GM19238 (cell line): ENCODE results near the gene RNF111.
"Not testable (repeated sequence)": the region's sequence is repeated elsewhere in the genome, so short reads cannot be mapped to it uniquely, and the experiment has no call there.

ENCODE experiments used
- DNase-seq: peaks from one replicate; pipeline ENCODE4 v3.0.0; 2011; ENCODE audit warnings: low spot score; ENCODE audit not compliant: insufficient read length

RNF111 gene

DNA sequence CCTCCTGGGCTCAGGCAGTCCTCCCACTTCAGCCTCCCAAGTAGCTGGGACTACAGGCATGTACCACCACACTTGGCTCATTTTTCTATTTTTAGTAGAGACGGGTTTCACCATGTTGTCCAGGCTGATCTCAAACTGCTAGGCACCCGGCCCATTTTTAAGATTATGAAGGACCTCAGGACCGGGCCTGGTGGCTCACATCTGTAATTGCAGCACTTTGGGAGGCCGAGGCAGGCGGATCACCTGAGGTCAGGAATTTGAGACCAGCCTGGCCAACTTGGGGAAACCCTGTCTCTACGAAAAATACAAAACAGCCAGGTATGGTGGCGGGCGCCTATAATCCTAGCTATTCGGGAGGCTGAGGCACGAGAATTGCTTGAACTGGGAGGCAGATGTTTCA, 12.8 kb downstream of the RNF111 start:
- not testable (repeated sequence) for DNase-seq

GRCh38 chr15:59001946-59002345, 14.5 kb downstream of the RNF111 start:
- DNase-seq, result no peak

GRCh38 chr15:59002418-59002859, 15.0 kb downstream of the RNF111 start:
- DNase-seq, result no peak

DNA sequence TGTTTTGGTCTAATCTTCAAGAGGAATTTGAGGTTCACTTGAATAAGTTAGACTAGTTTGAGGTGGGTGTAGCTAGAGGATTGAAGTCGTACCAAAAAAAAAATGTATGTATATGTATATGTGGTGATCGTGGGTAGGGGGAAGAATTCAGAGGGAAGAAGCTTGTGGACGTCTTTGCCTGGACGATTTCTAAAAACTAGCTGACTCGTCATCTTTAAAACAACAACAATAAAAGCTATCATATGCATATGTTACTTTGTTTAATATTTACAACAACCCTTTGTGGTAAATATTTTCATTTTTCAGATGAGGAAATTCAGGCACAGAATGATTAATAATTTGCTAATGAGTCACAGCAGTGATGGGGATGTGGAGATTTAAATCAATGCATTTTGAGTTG, 18.1 kb downstream of the RNF111 start:
- no peak for DNase-seq

DNA sequence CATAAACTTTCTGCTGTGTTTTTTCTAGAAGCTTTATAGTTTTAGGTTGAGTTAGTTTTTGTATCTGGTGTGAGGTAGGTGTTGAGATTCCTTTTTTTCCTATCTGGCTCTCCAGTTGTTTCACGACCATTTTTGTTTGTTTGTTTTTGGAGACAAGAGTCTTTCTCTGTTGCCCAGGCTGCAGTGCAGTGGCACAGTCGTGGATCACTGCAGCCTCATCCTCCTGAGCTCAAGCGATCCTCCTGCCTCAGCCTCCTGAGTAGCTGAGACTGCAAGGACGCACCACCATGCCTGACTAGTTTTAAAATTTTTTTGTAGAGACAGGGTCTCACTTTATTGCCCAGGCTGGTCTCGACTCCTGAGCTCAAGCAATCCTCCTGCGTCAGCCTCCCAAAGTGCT, 20.6 kb downstream of the RNF111 start:
- no peak for DNase-seq

DNA sequence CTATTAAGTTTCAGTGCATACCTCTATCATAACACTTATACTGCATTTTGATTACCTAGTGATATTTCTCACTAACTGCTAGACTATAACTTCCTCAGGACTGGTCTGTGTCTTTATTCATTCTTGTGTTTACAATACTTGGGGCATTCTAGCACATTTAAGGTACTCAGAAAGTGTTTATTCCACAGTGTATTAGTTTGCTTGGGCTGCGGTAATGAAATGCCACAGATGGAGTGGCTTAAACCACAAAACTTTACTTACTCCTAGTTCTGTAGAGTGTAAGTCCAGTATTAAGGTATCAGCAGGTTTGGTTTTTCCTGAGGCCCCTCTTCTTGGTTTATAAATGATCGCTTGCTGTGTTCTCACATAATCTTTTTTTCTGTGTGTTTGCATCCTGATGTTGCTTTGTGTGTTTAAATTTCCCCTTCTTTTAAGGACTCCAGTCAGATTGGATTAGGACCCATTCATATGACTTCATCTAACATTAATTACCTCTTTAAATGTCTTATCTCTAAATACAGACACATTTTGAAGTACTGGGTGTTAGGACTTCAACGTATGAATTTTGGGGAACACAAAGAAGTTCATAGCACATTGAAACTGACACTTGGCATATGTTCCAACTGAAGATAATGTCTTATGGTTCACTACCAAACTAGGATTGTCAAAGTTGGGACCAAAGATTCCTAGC, 23.9 kb downstream of the RNF111 start:
- DNase-seq, result no peak

DNA sequence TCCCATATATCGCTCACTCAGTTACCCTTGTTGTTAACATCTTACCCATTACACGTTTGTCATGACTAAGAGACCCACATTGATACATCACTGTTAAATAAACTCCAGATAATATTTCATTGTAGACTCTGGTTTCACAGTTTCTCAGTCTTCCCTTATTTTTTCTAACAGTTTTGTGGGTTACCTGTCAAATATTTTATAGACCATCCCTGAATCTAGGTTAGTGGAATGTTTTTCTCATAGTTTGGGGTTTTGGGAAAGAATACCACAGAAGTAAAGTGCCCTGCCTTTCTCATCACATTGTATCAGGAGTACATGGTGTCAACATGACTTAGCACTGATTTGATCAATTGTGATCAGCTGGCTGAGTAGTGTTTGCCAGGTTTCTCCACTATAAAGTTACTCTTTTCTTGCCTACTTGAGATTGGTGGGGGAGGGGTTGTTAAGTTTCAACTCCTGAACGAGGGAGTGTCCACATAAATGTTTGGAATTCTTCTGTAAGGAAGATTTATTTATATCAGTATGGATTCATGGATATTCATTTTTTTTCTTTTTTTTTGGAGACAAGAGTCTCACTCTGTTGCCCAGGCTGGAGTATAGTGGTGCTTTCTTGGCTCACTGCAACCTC, 25.9 kb downstream of the RNF111 start:
- DNase-seq, result no peak

DNA sequence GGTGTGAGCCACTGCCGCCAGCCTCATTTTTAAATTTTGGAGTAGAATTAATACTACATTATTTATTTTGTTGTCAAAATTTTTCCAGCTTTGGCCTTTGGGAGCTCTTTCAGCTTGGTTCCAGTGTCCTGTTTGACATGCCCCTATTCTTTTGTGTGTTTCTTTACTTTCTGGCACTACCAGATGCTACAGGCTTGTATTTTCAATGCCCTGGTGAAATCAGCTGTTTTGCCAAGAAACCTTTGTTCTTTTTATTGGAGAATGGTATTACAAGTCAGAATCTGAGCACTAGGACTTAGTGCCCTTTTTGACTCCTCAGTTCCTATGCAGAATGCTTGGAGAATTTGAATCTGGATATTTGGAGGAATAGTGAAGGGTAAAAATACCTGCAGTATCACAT, 26.6 kb downstream of the RNF111 start:
- DNase-seq, result no peak

- no peak for DNase-seq
These were observed 30.0 kb downstream of the RNF111 start for GRCh38 chr15:59017449-59017848.

- DNase-seq, result no peak
These were observed 31.4 kb downstream of the RNF111 start for GRCh38 chr15:59018833-59019232.

GRCh38 chr15:59020322-59020721, 32.9 kb downstream of the RNF111 start:
- DNase-seq, result no peak

GRCh38 chr15:59022188-59022587, 34.7 kb downstream of the RNF111 start:
- no peak for DNase-seq

GRCh38 chr15:59026207-59026606, 38.7 kb downstream of the RNF111 start:
- no peak for DNase-seq

GRCh38 chr15:59028387-59028955, 41.0 kb downstream of the RNF111 start:
- no peak for DNase-seq

DNA sequence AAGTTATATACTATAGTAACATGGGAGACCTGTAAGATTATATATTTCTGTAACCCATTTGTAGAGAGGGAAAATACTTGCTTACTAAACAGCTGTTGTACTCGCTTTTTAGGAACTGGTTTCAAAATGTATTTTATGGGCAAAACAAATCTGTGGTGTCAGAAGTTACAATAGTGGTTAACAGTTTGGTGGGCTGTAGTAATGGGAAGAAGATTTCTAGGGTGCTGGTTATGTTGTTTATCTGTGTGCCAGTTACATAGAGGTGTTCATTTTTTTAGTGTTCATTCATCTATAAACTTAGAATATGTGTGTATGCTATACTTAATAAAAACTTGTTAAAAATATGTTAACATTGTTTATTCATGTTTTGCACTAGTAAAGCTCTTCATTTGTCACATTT, 42.1 kb downstream of the RNF111 start:
- DNase-seq, result no peak

DNA sequence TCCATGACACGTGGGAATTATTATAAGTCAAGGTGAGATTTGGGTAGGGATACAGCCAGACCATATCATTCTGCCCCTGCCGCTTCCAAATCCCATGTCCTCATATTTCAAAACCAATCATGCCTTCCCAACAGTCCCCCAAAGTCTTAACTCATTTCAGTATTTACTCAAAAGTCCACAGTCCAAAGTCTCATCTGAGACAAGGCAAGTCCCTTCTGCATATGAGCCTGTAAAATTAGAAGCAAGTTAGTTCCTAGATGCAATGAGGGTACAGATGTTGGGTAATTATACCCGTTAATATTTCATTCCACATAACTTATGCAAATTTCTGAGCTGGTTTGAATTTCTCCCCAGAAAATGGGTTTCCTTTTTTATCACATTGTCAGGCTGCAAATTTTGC, 47.7 kb downstream of the RNF111 start:
- DNase-seq, result no peak

GRCh38 chr15:59039225-59039624, 51.8 kb downstream of the RNF111 start:
- no peak for DNase-seq

- no peak for DNase-seq
These were observed 54.6 kb downstream of the RNF111 start for GRCh38 chr15:59042041-59042440.

GRCh38 chr15:59048897-59049296, 61.4 kb downstream of the RNF111 start:
- no peak for DNase-seq

DNA sequence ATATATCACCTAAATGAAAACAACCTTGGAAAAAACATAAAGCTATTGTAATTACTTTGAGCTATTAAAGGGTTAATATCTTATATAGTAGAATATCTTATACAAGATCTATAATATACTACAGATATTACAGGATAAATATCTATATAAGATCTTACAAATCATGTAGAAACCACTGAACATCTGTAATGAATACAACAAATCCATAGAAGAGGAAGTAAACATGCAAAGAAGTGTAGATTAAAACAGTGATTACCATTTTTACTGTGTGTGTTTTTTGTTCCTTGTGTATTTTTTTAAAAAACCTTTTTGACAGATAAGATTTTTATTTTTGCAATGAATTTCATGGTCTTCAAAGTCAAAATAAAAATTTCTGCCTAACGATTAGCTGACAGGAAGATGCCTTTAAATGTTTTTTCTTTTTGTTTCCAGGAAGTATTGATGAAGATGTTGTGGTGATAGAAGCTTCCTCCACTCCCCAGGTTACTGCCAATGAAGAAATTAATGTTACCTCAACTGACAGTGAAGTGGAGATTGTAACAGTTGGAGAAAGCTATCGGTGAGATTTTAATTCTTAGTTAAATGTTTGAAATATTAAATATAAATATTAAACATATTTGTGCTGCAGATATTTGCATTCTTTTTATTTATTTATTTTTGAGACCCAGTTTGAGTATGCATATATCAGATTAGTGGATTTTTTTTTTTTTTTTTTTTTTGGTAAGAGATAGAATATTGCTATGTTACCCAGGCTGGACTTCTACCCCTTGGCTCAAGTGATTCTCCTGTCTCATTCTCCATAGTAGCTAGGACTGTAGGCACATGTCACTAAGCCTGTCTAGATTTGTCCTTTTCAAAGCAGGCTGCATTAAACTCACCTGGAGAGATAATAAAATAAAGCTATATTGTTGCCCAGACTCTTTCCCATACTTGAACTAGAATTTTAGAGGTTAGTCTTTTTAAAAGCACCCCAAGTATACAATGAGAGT, 64.7 kb downstream of the RNF111 start:
- DNase-seq, result no peak

DNA sequence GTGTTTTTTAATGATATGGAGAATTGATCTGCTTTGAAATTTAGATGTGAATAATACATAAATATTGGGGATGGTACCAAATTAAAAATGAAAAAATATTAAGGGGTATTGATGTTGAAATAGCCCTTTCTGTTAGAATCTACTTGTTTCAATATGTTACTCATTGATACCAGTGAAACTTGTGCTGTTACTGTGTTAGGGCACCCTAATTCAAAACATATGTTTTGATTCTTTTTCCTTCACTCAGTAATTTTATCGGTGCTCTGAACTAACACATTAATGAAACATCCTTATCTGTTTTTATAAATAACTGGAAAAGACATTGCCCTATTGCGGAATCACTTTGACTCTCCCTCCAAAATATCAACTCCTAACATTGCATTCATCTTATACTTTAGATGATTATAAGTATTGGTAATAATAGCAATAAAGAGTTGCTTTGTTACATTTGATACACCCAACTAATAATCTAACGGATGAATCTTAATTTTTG, 65.5 kb downstream of the RNF111 start:
- DNase-seq, result no peak

DNA sequence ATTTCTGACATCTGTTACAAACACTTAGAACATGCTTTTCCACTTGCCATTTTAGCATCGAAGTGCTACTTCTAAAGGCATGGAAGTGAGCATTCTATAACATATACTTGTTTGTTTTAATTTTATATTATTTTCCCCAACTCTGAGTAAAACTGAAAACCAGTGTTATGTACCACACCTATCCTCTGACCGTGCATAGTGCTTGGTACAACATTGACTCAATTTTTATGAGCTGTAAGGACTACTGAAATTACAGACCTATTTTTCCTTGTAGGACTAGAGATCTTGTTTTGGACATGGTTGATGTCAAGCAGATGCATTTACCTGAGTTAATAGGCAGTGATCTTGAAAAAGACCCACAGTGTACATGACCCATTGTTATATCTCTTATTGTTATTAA, 66.0 kb downstream of the RNF111 start:
- DNase-seq, result no peak
